ENCODE measurements around the gene IFIH1. TPM values are rescaled to one million over a fixed set of nuclear protein-coding genes. Genes with fewer than 3 reads are reported as not detected.

Gene IFIH1
- total RNA-seq, 1 donor from 2014 or later, result 11.8 TPM

- no peak for DNase-seq (ENCODE audit: low spot score in 2 of 2)
- no peak overlapping the region for H3K4me3 ChIP-seq
- intact Hi-C loops (cut with DNase I), result loop anchor here (10.0 kb wide), 1 partner anchor 304 kb away; no protein-coding TSS in a partner anchor
Measured at GRCh38 chr2:162308747-162309503, 9.6 kb downstream of the IFIH1 start.

DNA sequence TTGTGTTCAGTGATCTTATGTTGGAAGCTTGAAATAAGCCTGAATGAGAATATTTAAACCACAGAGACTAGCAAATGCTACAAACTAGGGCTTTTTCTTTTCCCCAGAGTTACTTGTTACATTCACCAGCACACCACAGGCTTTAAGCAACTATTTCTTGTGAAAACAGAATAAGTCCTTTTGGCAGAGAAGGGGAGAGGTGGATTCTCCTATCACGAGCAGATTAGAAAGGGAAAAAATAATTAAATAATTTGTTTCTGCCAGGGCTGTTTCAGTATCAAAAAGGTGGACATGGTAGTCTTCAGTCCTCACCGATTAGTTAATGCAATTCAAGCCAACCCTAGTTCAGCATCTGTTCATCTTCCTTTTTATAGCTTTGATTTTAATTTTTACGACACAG, 12.6 kb downstream of the IFIH1 start:
- no peak overlapping the region for H3K27ac ChIP-seq
- intact Hi-C loops (cut with DNase I), result loop anchor here (10.0 kb wide), 1 partner anchor 301 kb away; no protein-coding TSS in a partner anchor

More at GRCh38 chr2:162308747-162309503, 9.6 kb downstream of the IFIH1 start:
- H3K27me3 ChIP-seq, result no peaks in the 10 kb centered on the region
- TF ChIP-seq, protein P1, sequence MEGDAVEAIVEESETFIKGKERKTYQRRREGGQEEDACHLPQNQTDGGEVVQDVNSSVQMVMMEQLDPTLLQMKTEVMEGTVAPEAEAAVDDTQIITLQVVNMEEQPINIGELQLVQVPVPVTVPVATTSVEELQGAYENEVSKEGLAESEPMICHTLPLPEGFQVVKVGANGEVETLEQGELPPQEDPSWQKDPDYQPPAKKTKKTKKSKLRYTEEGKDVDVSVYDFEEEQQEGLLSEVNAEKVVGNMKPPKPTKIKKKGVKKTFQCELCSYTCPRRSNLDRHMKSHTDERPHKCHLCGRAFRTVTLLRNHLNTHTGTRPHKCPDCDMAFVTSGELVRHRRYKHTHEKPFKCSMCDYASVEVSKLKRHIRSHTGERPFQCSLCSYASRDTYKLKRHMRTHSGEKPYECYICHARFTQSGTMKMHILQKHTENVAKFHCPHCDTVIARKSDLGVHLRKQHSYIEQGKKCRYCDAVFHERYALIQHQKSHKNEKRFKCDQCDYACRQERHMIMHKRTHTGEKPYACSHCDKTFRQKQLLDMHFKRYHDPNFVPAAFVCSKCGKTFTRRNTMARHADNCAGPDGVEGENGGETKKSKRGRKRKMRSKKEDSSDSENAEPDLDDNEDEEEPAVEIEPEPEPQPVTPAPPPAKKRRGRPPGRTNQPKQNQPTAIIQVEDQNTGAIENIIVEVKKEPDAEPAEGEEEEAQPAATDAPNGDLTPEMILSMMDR (IDR thresholded peaks at IDR 0.05), result no peak
- H3K27ac ChIP-seq, result no peak overlapping the region
- H3K9me3 ChIP-seq, result no peaks in the 10 kb centered on the region
- H3K36me3 ChIP-seq, result peaks cover 2 to 14% of the 10 kb centered on the region in 2 donors
- H3K4me1 ChIP-seq, result no peaks in the 10 kb centered on the region

DNA sequence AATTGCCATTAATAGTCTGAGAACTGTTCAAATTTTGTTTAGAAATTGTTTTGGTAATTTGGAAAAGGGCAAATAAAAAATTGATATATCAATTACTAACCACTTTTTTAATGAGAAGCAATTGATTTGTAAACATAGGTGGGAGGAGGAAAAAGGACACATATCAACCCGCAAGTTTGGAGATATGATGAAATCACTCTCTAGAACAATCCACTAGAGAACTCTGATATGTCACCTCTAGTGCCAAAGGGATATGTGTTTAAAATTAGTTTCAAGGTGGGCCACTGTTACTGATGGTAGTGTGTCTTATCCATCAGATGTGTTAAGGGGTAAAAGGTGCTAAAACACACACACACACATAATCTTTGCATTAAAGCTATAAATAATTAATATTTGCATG, 16.6 kb downstream of the IFIH1 start:
- TF ChIP-seq, protein P1 (IDR thresholded peaks at IDR 0.05), result no peak
- H3K36me3 ChIP-seq, result peaks cover 0 to 5% of the 10 kb centered on the region in 2 donors
- H3K27ac ChIP-seq, result no peak overlapping the region
- H3K9me3 ChIP-seq, result no peaks in the 10 kb centered on the region
- H3K27me3 ChIP-seq, result no peaks in the 10 kb centered on the region
- intact Hi-C loops (cut with DNase I), result loop anchor here (5.0 to 10.0 kb wide), 2 partner anchors 150 to 297 kb away; partner anchors contain the start of gene GCG
- no peaks in the 10 kb centered on the region for H3K4me1 ChIP-seq
- H3K4me3 ChIP-seq, result no peak overlapping the region
- DNase-seq (ENCODE audit: low spot score in 2 of 2), result no peak

More for the DNA sequence above, 12.6 kb downstream of the IFIH1 start:
- TF ChIP-seq, protein P1 (IDR thresholded peaks at IDR 0.05), result no peak
- Histone ChIP-seq H3K27me3 (no peaks in the 10 kb centered on the region), H3K9me3 (no peaks in the 10 kb centered on the region), H3K36me3 (peaks cover 2 to 14% of the 10 kb centered on the region in 2 donors), H3K4me1 (no peaks in the 10 kb centered on the region), H3K4me3 (no peak overlapping the region)
- no peak for DNase-seq (ENCODE audit: low spot score in 2 of 2)

DNA sequence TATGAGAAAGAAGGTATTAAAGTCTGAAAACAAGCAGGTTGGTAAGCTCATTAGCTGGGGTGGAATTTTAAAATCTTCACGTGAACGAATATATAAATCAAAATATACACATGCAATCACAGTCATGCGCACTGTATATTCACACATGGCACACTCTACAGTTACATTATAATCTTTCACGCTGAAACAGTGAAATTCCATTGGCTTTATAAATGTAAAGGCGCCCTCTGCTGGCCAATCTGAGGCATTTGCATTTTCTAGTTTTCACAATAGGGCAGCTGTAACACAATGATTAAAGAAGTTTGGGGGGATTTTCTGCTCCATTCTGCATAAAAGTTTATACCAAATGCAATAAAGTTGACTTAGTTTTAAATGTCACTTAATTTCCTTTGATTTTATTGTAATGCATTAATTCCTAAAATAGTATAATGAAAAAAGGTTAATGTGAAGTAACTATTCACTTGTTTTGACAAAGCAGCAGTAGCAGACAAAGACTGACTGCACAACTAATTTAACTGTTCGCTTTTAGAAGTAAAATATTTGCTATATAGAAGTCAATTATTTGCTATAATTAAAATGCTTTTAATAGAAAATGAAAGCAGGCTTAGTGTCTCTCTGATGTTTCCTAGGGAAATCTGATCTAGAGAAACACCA, 17.2 kb downstream of the IFIH1 start:
- intact Hi-C loops (cut with DNase I), result loop anchor here (5.0 to 10.0 kb wide), 2 partner anchors 149 to 296 kb away; partner anchors contain the start of gene GCG
- DNase-seq (ENCODE audit: low spot score in 2 of 2), result no peak

GRCh38 chr2:162300266-162300665, 18.2 kb downstream of the IFIH1 start:
- TF ChIP-seq, protein P1 (IDR thresholded peaks at IDR 0.05), result no peak
- intact Hi-C loops (cut with DNase I), result loop anchor here (5.0 to 10.0 kb wide), 2 partner anchors 148 to 295 kb away; partner anchors contain the start of gene GCG
- H3K27me3 ChIP-seq, result no peaks in the 10 kb centered on the region
- no peak for DNase-seq (ENCODE audit: low spot score in 2 of 2)
- H3K27ac ChIP-seq, result no peak overlapping the region
- H3K9me3 ChIP-seq, result no peaks in the 10 kb centered on the region
- H3K4me3 ChIP-seq, result no peak overlapping the region
- peaks cover 0 to 5% of the 10 kb centered on the region in 2 donors for H3K36me3 ChIP-seq
- H3K4me1 ChIP-seq, result no peaks in the 10 kb centered on the region

More for the DNA sequence above, 17.2 kb downstream of the IFIH1 start:
- Histone ChIP-seq H3K4me3 (no peak overlapping the region), H3K4me1 (no peaks in the 10 kb centered on the region), H3K27me3 (no peaks in the 10 kb centered on the region), H3K27ac (no peak overlapping the region), H3K9me3 (no peaks in the 10 kb centered on the region), H3K36me3 (peaks cover 0 to 5% of the 10 kb centered on the region in 2 donors)
- TF ChIP-seq, protein P1 (IDR thresholded peaks at IDR 0.05), result peak; percentile 54 to 92 (median 86)

Measured in ascending aorta (tissue), 2 donors.